B cell (primary cell): Measurements from ENCODE around the gene CCDC85A.

Source experiments
- EZH2 ChIP-seq: IDR thresholded peaks from 2 replicates; pipeline ENCODE4 v1.6.1; 2012; ENCODE audit warnings: borderline replicate concordance, low read depth, mild to moderate bottlenecking, moderate library complexity, low read length; ENCODE audit not compliant: insufficient read depth, poor library complexity, severe bottlenecking
- TF ChIP-seq, protein P1 (sequence below): fragments of 200-600 bp; IDR thresholded peaks from one replicate; pipeline ENCODE4 v1.8.0; 2022; ENCODE audit warnings: antibody characterized with exemption, mild to moderate bottlenecking

DNA sequence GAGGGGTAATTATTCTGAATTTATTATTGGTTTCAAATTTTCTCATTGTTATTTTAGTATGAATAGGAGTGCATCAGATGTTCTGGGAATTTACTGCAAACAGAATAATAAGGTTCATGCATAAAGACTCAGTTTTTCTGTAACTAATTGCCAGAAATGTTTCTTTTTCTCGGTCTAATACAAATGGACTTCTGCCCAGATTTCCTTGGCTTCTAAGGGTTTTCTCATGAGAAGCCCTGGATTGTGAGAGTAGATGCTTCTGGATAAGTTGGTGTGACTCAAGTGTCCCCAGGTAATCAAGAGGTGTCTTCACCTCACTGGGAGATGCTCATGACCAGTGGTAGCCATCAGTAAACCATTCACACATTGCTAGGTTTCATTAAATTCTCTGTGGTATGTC, 78.5 kb downstream of the CCDC85A start:
- TF ChIP-seq EZH2: no peak
- TF ChIP-seq, protein P1, sequence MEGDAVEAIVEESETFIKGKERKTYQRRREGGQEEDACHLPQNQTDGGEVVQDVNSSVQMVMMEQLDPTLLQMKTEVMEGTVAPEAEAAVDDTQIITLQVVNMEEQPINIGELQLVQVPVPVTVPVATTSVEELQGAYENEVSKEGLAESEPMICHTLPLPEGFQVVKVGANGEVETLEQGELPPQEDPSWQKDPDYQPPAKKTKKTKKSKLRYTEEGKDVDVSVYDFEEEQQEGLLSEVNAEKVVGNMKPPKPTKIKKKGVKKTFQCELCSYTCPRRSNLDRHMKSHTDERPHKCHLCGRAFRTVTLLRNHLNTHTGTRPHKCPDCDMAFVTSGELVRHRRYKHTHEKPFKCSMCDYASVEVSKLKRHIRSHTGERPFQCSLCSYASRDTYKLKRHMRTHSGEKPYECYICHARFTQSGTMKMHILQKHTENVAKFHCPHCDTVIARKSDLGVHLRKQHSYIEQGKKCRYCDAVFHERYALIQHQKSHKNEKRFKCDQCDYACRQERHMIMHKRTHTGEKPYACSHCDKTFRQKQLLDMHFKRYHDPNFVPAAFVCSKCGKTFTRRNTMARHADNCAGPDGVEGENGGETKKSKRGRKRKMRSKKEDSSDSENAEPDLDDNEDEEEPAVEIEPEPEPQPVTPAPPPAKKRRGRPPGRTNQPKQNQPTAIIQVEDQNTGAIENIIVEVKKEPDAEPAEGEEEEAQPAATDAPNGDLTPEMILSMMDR: no peak
